GM12873 (cell line): ENCODE measurements around the gene CITED1.

Experiments
- TF ChIP-seq, protein P1 (sequence below): IDR thresholded peaks from 2 replicates; pipeline ENCODE4 v1.5.1; 2012; ENCODE audit warnings: low read depth, mild to moderate bottlenecking, moderate library complexity, low read length, control low read depth; ENCODE audit not compliant: insufficient read depth; ENCODE audit errors: missing control alignments

CITED1 gene

DNA sequence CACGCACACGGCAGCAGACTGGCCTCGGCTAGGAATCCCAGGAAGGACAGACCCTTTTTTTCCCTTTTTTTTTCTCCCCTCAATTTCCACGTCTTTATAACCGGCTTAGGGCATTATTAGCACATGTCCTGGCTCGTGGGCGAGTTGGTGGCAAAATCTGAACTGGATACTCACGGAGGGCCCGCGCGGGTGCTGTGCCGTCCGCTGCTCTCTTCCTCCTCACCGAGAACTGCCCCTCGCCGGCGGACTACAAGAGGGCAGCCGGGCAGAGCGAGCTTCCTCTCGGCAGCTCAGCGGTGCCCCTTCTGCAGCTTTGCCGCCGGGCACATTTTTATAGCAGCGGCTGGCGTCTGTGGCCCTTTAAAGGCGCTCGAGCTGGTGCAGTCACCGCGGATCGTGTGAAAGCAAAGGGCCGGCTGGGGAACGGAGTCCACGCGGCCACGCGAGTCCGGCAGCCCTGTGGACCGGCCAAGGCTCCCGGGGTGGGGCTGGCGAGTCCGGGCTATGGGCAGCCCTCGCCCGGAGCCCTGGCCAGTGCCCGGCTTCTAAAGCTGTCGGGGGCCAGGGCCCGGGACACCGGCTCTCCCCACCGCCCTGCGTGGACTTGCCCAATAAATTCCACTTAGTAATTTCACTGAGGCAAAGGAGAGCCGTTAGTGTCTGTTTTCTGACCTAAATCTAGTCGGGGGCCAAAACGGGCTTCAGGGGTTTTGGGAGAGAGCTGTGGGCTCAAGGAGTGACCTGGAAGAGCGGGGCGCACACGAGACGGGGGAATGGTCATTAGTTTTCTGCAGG, 1.3 kb upstream of the CITED1 start:
- TF ChIP-seq, protein P1, sequence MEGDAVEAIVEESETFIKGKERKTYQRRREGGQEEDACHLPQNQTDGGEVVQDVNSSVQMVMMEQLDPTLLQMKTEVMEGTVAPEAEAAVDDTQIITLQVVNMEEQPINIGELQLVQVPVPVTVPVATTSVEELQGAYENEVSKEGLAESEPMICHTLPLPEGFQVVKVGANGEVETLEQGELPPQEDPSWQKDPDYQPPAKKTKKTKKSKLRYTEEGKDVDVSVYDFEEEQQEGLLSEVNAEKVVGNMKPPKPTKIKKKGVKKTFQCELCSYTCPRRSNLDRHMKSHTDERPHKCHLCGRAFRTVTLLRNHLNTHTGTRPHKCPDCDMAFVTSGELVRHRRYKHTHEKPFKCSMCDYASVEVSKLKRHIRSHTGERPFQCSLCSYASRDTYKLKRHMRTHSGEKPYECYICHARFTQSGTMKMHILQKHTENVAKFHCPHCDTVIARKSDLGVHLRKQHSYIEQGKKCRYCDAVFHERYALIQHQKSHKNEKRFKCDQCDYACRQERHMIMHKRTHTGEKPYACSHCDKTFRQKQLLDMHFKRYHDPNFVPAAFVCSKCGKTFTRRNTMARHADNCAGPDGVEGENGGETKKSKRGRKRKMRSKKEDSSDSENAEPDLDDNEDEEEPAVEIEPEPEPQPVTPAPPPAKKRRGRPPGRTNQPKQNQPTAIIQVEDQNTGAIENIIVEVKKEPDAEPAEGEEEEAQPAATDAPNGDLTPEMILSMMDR, result no peak

DNA sequence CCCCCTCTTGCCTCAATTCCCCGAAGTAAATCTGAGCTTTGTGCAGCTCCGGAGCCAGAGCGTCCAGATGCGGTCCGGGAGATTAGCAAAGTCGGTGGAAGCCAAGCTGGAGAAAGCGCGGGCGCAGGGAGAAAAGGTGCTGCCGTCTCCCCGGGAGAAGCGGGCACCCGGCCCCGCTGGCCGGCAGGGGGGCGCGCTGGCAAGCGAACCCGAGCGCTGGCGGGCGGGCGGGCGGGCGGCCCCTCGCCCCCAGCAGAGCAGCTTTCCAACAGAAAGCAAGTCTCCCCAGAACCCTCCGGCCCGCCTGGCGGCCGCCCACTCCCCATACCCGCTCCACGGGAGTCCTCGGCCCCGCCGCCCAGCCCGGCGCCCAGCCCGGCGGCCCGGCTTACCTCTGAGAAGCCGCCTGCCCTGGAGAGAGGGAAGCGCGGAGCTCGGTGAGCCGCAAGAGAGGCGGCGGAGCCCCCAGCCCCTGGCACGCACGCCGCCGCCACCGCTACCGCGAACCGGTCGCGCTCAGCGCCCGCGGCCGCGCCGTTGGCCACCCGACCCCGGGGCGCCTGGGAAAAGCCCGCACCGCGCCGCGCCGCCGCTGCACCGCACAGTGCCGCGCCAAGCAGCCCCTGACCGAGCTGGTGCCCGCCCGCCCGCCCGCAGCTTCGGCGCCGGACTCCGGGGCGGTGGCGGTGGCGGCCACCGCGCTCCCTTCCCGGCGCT, 529 bp upstream of the CITED1 start:
- TF ChIP-seq, protein P1, result no peak

DNA sequence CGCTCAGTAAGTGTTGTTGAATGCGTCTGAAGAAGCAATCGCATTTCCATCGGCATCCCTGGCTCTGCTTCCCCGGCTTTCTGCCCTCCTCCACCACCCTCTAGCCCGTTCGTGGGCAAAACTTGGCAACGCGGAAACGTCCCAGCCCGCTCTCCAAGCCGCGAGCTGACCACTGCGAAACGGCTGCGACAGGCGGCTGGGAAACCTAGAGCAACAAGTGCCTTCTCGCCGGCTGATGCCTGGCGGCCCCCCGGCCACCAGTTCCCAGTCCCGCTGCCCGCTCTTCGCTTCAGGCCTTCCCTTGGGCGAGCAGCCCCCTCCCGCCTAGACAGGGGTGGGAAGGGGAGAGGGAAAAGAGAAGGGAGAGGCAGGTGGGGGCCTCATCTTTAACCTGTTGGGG, 837 bp downstream of the CITED1 start:
- TF ChIP-seq, protein P1, result no peak

DNA sequence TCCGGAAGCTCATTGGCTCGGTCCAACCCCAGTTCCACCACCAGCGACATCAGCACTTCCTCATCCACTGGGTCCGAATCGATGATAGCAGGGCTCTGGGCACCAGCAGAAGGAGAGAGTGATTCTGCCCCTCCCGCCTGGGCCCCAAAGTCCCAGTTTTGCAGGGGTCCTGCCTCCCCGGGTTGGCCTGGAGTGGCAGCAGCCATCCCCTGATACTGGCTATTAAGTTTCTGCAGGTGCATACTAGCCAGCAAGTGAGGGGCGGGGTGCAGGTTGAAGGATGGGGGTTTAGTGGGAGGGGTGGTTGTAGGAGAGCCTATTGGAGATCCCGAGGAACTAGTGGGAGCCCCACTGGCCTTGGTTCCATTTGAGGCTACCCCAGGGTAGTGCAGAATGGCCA, 3.9 kb downstream of the CITED1 start:
- TF ChIP-seq, protein P1, result no peak

DNA sequence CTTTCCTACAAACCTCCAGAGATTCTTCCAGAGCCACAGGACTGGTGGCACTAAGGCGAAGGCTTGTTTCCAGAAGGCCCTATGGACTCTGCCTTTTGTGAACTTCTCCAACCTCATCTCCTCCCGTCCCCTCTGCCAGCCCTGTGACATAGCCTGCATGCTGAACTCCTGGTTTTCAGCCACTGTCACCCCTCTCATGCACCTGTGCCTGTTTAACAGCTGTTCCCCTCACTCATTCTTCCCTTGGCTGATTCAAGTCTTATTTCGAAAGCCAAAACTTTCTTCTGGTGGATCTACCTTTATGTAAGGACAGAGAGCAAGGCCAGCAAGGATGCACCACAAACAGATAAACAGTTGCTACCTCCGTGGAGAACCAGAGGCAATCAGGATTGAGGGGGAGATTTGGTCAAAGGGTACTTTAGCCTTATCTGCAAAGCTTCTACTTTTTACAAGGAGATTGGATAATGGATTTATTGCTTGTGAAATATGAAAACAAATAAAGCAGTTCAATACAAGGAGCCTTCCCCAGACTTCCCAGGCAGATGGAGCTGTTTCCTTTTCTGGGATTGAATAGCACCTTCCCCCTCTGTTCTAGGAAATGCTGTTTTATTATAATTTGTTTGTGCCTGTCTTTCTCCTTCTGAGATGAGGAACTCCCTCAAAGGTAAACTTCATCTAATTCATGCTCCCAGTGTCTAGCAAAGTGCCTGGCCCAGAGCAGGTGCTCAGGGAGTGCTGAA, 5.7 kb downstream of the CITED1 start:
- TF ChIP-seq, protein P1, result no peak

DNA sequence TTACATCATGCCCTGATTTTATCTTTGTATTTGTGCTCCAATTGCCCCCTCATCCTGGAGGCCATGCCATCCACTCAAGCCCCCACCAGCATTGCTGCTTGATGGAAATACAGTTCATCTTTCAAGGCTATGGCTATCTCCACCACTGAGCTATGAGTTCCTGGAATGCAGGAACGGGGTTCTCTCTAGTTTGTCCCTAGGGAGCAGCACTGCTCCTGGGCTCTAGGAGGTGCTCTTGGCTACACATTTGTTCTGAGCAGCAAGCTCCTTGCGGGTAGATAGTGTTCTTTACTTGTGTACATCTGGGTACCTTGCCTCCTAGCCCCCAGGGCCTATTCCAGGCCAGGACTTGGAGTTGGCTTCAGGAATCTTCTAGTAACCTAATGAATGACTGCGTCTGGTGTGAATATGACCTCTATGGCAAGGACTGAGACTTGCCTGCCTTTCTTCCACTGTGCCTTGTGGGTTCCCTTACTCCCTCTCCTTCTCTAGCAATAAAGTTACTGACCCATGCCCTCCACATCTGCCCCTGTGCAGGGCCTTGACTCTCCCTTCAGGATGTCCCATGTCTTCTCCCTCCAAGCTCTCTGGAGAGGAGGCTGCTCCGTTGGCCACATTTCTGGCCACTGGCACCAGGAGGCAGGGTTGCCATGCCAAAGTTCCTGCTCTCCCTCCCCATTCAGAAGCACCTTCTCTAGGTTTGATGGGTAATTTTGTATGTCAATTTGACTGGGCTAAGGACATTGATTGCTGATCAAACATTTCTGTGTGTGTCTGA, 7.6 kb downstream of the CITED1 start:
- TF ChIP-seq, protein P1, result peak; percentile 66
